COLO668 (cell line): ENCODE data around the gene KAT8.
"Not testable (repeated sequence)": the region's sequence is repeated elsewhere in the genome, so short reads cannot be mapped to it uniquely, and the experiment has no call there.

Source experiments
- DNase-seq: peaks from one replicate; lab custom pipeline; 2025; ENCODE audit not compliant: unreplicated experiment; lab: John Stamatoyannopoulos, UW

KAT8 gene

GRCh38 chr16:31144418-31144817 lies 27.0 kb downstream of the KAT8 start:
- not testable (repeated sequence) for DNase-seq

- DNase-seq, result peak; percentile 84
Observed at GRCh38 chr16:31145398-31145990, 28.0 kb downstream of the KAT8 start.

GRCh38 chr16:31147574-31147973 lies 30.1 kb downstream of the KAT8 start:
- DNase-seq, result no peak

- peak; percentile 61 for DNase-seq
Observed at GRCh38 chr16:31148281-31148728, 30.8 kb downstream of the KAT8 start.

GRCh38 chr16:31148896-31149295 lies 31.4 kb downstream of the KAT8 start:
- DNase-seq, result no peak

GRCh38 chr16:31149332-31149731 lies 31.9 kb downstream of the KAT8 start:
- DNase-seq, result peak; percentile 25

- DNase-seq, result peak; percentile 63
Observed at GRCh38 chr16:31149894-31150890, 32.7 kb downstream of the KAT8 start, which contains the start of gene PRSS36. PRSS36 (minus strand) TSS chr16:31150066; CDS start chr16:31150035, 31 bp downstream.

GRCh38 chr16:31150976-31151375 lies 33.5 kb downstream of the KAT8 start:
- DNase-seq, result not testable (repeated sequence)

GRCh38 chr16:31157136-31157535 lies 39.7 kb downstream of the KAT8 start:
- no peak for DNase-seq

- DNase-seq, result no peak
Observed at GRCh38 chr16:31167315-31167714, 49.9 kb downstream of the KAT8 start.

- no peak for DNase-seq
Observed at GRCh38 chr16:31168848-31169247, 51.4 kb downstream of the KAT8 start.

- DNase-seq, result peak; percentile 4
Observed at GRCh38 chr16:31170048-31170447, 52.6 kb downstream of the KAT8 start.

GRCh38 chr16:31177136-31177535 lies 59.7 kb downstream of the KAT8 start:
- DNase-seq, result peak; percentile 8

GRCh38 chr16:31179219-31179746 lies 61.8 kb downstream of the KAT8 start:
- no peak for DNase-seq

- peak; percentile 92 for DNase-seq
Observed at GRCh38 chr16:31179747-31180459, 62.4 kb downstream of the KAT8 start, which contains the start of gene FUS. FUS (plus strand) TSS chr16:31180139; CDS start chr16:31180215, 76 bp downstream.
